Measurements from ENCODE around the gene CD163L1. TPM values are rescaled to one million over a fixed set of nuclear protein-coding genes. Genes with fewer than 3 reads are reported as not detected.

CD163L1 gene
- total and polyA plus RNA-seq, 2 of the 8 experiments (the other 6 are each of a cell fraction or from before 2014, with no cell fraction given): 0.11 to 0.22 TPM

GRCh38 chr12:7395950-7396349, 48.0 kb downstream of the CD163L1 start:
- 91% methylated on average over 5 of the region's 5 CpGs; no CpG with 5 or more reads in 1 of the 2 experiments for WGBS, 2 experiments (ENCODE audit: extremely low coverage in 1 of 2, insufficient coverage in 1 of 2, insufficient read length in 1 of 2, insufficient replicate concordance in 2 of 2, low coverage in 1 of 2, low lambda C conversion rate in 2 of 2, missing lambda C conversion rate in 1 of 2)

More at GRCh38 chr12:7395950-7396349, 48.0 kb downstream of the CD163L1 start:
- FAIRE-seq (no peak), DNase-seq (ENCODE audit: low read depth in 1 of 2, low spot score in 2 of 2) (no peak)
- Histone ChIP-seq H4K91ac (replicated peaks; ENCODE audit: insufficient read length, low read length) (no peak overlapping the region), H2AK5ac (ENCODE audit: low read depth, low read length) (no peak overlapping the region), H3K4me3 (ENCODE audit: extremely low read depth in 1 of 4, insufficient read depth in 2 of 4, low read depth in 3 of 4, low read length in 4 of 4) (no peak overlapping the region), H3K23ac (ENCODE audit: insufficient read length) (no peak overlapping the region), H3K4me1 (replicated peaks in 1 of 4; ENCODE audit: control insufficient read depth in 3 of 4, insufficient read depth in 4 of 4, low read length in 3 of 4) (no peaks in the 10 kb centered on the region), H2BK12ac (ENCODE audit: low read depth, low read length) (no peak overlapping the region), H3K9ac (replicated peaks in 1 of 4; ENCODE audit: extremely low read depth in 1 of 4, low read depth in 3 of 4, low read length in 3 of 4) (no peak overlapping the region), H2BK5ac (ENCODE audit: low read depth, low read length) (no peak overlapping the region), H2AFZ (ENCODE audit: low read length) (no peak overlapping the region), H3K36me3 (ENCODE audit: control insufficient read depth in 2 of 4, insufficient read depth in 4 of 4, low read length in 3 of 4) (no peaks in the 10 kb centered on the region), H3K18ac (ENCODE audit: extremely low read depth, low read length) (no peak overlapping the region), H4K5ac (ENCODE audit: insufficient read length, low read depth, low read length) (no peak overlapping the region), H3K14ac (ENCODE audit: insufficient read length) (no peak overlapping the region), H4K8ac (ENCODE audit: extremely low read depth, insufficient read depth, low read length) (no peak overlapping the region), H3K23me2 (ENCODE audit: low read depth, low read length) (no peaks in the 10 kb centered on the region), H3K79me1 (ENCODE audit: low read depth, low read length) (no peaks in the 10 kb centered on the region), H3K79me2 (ENCODE audit: control insufficient read depth in 1 of 2, insufficient read depth in 2 of 2, low read length in 2 of 2) (no peaks in the 10 kb centered on the region), H3K4me2 (ENCODE audit: insufficient read depth in 1 of 2, low read depth in 2 of 2, low read length in 2 of 2) (no peak overlapping the region), H2BK15ac (ENCODE audit: low read length) (no peak overlapping the region), H3K4ac (replicated peaks; ENCODE audit: insufficient read length, low read depth, low read length) (no peak overlapping the region), H3K9me3 (ENCODE audit: insufficient read depth in 2 of 2, low read depth in 1 of 2, low read length in 1 of 2) (peaks cover 0 to 2% of the 10 kb centered on the region in 2 experiments; a peak in 1 of 4 replicates), H2BK120ac (replicated peaks; ENCODE audit: low read depth, low read length) (no peak overlapping the region), H4K20me1 (replicated peaks in 1 of 2; ENCODE audit: control insufficient read depth in 1 of 2, insufficient read depth in 2 of 2, low read length in 2 of 2) (no peaks in the 10 kb centered on the region), H2BK20ac (ENCODE audit: low read length) (no peak overlapping the region), H3K56ac (replicated peaks; ENCODE audit: insufficient read length, low read depth, low read length) (no peak overlapping the region), H3K27ac (ENCODE audit: low read depth, low read length) (no peak overlapping the region), H3K27me3 (replicated peaks in 1 of 4; ENCODE audit: control insufficient read depth in 3 of 4, extremely low read depth in 1 of 4, insufficient read depth in 3 of 4, low read length in 3 of 4) (no peaks in the 10 kb centered on the region)
- TF ChIP-seq RXRA (IDR thresholded peaks at IDR 0.05; ENCODE audit: insufficient read depth, low read depth, low read length) (no peak), SIRT6 (IDR thresholded peaks at IDR 0.05; ENCODE audit: low read length) (no peak)
- ChIA-PET POLR2A (ENCODE audit: partially characterized antibody) (no interaction called here), CTCF (ENCODE audit: partially characterized antibody) (interaction anchor here (1.0 kb wide), 1 partner anchor 247 kb away, joined by 3 read pairs; no protein-coding TSS in a partner anchor)
